Brain microvascular endothelial cell (primary cell): ENCODE measurements around the gene DYNLL1.
A peak's percentile ranks its signal among the peaks of the same experiment; 100 is the strongest.

ENCODE experiments used
- DNase-seq: peaks from one replicate; pipeline ENCODE4 v3.0.0-alpha.2; 2020
- H3K27ac ChIP-seq: fragments of 250-450 bp; sonication (Bioruptor Pico); 2 replicates; pipeline ENCODE4 v1.5.1; 2020; ENCODE audit warnings: mild to moderate bottlenecking, moderate library complexity
- H3K27me3 ChIP-seq: fragments of 250-450 bp; sonication (Bioruptor Pico); replicated peaks from 2 replicates; pipeline ENCODE4 v1.5.1; 2020; ENCODE audit warnings: mild to moderate bottlenecking
- H3K36me3 ChIP-seq: fragments of 250-450 bp; sonication (Bioruptor Pico); replicated peaks from 2 replicates; pipeline ENCODE4 v1.5.1; 2020; ENCODE audit warnings: mild to moderate bottlenecking
- H3K4me3 ChIP-seq: 2 replicates; pipeline ENCODE4 v1.5.1; 2011; ENCODE audit warnings: low read depth, mild to moderate bottlenecking, control low read depth, low read length, moderate library complexity
- in situ Hi-C: cut with HindIII; loops from 2 replicates; pipeline ENCODE4 v1.10.0; 2017; ENCODE audit warnings: low sequenced_read_pairs, low pct_ligation_motif_present
- TF ChIP-seq, protein P1 (sequence below): IDR thresholded peaks from 2 replicates; pipeline ENCODE4 v1.5.1; 2011; ENCODE audit warnings: low read depth, mild to moderate bottlenecking, moderate library complexity, low read length, control low read depth, inconsistent platforms; ENCODE audit errors: missing control alignments

DYNLL1 gene

DNA sequence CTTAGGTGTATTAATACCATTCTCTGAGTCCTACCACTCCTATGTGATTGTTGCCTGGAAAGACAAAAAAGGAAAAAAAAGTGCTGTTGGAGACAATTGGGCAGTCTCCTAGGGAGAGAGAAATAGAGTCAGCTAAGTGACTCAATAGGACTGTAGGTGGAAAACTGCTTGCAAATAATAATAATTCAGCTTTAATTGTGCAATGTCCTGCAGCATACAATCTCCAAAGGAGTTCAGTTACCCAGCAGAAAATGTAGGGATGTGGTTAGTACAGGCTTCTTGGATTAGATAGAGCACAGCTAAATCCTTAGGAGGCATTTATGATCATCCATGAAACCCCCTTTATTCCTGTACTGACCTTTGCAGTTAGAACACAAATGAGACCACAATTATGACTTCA lies 23.4 kb upstream of the DYNLL1 start:
- TF ChIP-seq, protein P1, sequence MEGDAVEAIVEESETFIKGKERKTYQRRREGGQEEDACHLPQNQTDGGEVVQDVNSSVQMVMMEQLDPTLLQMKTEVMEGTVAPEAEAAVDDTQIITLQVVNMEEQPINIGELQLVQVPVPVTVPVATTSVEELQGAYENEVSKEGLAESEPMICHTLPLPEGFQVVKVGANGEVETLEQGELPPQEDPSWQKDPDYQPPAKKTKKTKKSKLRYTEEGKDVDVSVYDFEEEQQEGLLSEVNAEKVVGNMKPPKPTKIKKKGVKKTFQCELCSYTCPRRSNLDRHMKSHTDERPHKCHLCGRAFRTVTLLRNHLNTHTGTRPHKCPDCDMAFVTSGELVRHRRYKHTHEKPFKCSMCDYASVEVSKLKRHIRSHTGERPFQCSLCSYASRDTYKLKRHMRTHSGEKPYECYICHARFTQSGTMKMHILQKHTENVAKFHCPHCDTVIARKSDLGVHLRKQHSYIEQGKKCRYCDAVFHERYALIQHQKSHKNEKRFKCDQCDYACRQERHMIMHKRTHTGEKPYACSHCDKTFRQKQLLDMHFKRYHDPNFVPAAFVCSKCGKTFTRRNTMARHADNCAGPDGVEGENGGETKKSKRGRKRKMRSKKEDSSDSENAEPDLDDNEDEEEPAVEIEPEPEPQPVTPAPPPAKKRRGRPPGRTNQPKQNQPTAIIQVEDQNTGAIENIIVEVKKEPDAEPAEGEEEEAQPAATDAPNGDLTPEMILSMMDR: no peak
- no peak overlapping the region for H3K27ac ChIP-seq
- no peaks in the 10 kb centered on the region for H3K27me3 ChIP-seq
- H3K4me3 ChIP-seq: no peak overlapping the region
- in situ Hi-C loops: no loop called here
- no peaks in the 10 kb centered on the region for H3K36me3 ChIP-seq
- DNase-seq: no peak

DNA sequence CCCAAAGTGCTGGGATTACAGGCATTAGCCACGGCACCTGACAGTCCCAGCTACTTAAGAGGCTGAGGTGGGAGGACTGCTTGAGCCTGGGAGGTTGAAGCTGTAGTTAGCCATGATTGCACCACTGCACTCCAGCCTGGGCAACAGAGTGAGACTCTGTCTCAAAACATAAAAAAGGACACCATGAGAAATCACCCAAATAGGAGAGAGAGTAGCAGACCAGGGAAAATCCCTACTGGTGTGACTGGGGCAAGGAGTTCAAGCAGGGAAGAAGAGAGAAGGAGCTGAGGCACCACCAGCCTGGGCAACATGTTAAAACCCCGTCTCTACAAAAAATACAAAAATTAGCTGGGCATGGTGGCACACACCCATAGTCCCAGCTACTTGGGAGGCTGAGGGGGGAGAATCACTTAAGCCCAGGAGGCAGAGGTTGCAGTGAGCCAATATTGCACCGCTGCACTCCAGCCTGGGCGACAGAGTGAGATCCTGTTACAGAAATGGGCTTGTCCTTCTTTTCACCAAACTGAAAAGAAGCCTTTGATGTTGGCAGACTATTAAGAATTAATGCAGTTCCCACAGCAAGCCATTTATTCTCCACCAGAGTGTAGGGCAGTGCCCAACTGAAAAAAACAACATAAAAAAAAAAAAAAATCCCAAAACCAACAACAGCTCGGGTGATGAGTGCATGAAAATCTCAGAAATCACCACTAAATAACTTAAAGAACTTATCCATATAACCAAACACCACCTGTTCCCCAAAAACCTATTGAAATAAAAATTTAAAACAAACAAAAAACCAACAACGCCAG lies 21.9 kb upstream of the DYNLL1 start:
- TF ChIP-seq, protein P1: no peak
- H3K4me3 ChIP-seq: no peak overlapping the region
- H3K36me3 ChIP-seq: no peaks in the 10 kb centered on the region
- no peak for DNase-seq
- in situ Hi-C loops: no loop called here
- H3K27me3 ChIP-seq: no peaks in the 10 kb centered on the region
- H3K27ac ChIP-seq: no peak overlapping the region

DNA sequence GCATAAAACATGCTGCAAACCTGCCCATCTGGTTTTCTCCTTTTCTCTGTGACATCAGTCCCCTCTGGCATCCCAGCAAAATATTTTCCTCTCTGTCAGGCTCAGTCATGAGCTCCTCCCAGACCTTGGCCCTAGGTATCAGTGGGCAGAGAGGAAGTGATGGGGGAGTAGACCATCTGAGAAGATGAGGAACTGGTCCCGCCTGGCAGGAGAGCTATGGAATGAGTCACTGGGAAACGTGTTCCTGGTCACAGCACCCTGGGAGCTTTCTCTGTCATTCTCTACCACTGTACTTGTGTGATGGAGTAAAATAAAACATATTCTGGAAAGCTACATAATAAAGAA lies 21.3 kb upstream of the DYNLL1 start:
- in situ Hi-C loops: no loop called here
- Histone ChIP-seq H3K27ac (no peak overlapping the region), H3K27me3 (no peaks in the 10 kb centered on the region), H3K4me3 (no peak overlapping the region), H3K36me3 (no peaks in the 10 kb centered on the region)
- TF ChIP-seq, protein P1: no peak
- DNase-seq: peak; percentile 66

DNA sequence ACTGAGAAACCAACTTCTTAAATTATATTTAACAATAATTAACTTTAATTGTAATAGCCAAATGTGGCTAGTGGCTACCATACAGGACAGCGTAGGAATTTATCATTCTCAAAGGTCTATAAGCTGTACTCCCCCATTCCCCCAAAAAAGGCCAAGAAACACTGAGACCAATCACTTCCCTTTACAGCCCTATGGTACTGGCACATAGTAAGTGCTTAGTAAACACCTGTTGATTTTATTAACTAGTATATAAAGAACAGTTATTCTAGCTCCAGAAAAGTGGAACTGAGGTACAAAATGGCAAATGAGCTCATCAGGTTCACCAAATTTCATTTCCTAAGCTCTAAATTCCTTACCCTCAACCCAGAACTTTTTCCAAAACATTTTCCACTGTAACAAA lies 20.3 kb upstream of the DYNLL1 start:
- in situ Hi-C loops: no loop called here
- H3K27me3 ChIP-seq: no peaks in the 10 kb centered on the region
- TF ChIP-seq, protein P1: no peak
- DNase-seq: no peak
- no peak overlapping the region for H3K4me3 ChIP-seq
- no peaks in the 10 kb centered on the region for H3K36me3 ChIP-seq
- H3K27ac ChIP-seq: no peak overlapping the region

DNA sequence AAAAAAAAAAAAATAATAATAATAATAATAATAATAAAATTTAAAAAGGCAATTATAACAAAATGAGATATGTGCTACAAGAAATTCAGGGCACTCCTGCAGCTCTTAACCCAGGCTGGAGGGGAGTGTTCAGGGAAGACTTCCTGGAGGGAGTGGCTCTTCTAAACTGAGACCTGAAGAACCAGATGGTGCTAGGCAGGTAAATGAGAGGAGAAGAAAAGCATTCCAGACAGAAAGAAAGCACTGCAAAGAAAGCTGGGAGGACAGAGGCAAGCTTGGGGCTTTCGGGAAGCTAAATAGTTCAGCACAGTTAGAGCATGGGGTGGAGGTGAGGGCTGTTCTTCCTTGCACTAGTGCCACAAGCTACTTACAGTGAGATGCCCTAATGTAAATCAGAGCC lies 16.5 kb upstream of the DYNLL1 start:
- no peaks in the 10 kb centered on the region for H3K27me3 ChIP-seq
- no peak overlapping the region for H3K27ac ChIP-seq
- TF ChIP-seq, protein P1: no peak
- no peak for DNase-seq
- no peaks in the 10 kb centered on the region for H3K36me3 ChIP-seq
- no peak overlapping the region for H3K4me3 ChIP-seq
- in situ Hi-C loops: no loop called here

DNA sequence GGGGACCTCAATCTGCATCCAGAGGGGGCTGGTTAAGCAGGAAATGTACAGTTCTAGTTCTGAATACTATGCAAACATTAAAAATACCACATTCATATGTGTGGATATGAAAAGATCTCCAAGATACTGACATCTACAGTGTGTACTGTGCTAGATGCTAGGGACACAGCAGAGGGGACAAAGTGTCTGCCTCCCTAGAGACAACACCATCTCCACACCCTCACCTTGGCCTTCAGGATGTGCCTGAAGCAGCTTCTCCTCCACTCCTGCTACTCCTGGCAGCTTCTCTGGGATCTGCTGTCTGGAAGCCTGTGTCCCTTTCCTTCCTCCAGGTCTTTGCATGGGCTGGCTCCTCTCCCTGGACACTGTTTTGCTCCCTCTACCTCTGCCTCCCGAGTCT lies 15.7 kb upstream of the DYNLL1 start:
- Histone ChIP-seq H3K27me3 (no peaks in the 10 kb centered on the region), H3K27ac (no peak overlapping the region), H3K36me3 (no peaks in the 10 kb centered on the region), H3K4me3 (no peak overlapping the region)
- in situ Hi-C loops: no loop called here
- DNase-seq: no peak
- TF ChIP-seq, protein P1: no peak
